Omental fat pad (tissue), 4 donors: ENCODE measurements around the gene MAP4K4. TPM values are rescaled to one million over a fixed set of nuclear protein-coding genes. Genes with fewer than 3 reads are reported as not detected.

ENCODE experiments used
- ATAC-seq: fragments of 150-250 bp; one replicate; pipeline ENCODE4 v1.9.1; 2016; ENCODE audit warnings: mild to moderate bottlenecking, moderate library complexity; ENCODE audit not compliant: low FRiP score
- DNase-seq: peaks from one replicate; pipeline ENCODE4 v3.0.0-alpha.2; 2019; ENCODE audit warnings: low spot score
- CTCF ChIP-seq, 3 donors: fragments of 450-650 bp; IDR thresholded peaks; one replicate each; pipeline ENCODE4 v1.5.1; 2016 to 2017; ENCODE audit warnings: antibody characterized with exemption in 3 of 3, mild to moderate bottlenecking in 3 of 3, moderate library complexity in 2 of 3
- total RNA-seq, 4 donors: library from RNA; depleted of rRNA; stranded (reverse); fragments of >200 nt; gene quantifications; one replicate each; pipeline ENCODE4 v1.1.0, GENCODE V29; 2016

Gene MAP4K4
- total RNA-seq, 4 donors from 2014 or later = 85.9 to 199 (median 110) TPM

- ATAC-seq = no peak
- TF ChIP-seq CTCF (IDR thresholded peaks at IDR 0.05) = no peak
- no peak for DNase-seq
Measured at GRCh38 chr2:101720732-101721131, 23.2 kb downstream of the MAP4K4 start.

GRCh38 chr2:101722864-101723263 is 25.4 kb downstream of the MAP4K4 start:
- no peak for TF ChIP-seq CTCF (IDR thresholded peaks at IDR 0.05)
- no peak for ATAC-seq
- DNase-seq = no peak

- no peak for TF ChIP-seq CTCF (IDR thresholded peaks at IDR 0.05)
- no peak for DNase-seq
- ATAC-seq = no peak
Measured at GRCh38 chr2:101723371-101724124, 26.0 kb downstream of the MAP4K4 start.

GRCh38 chr2:101724125-101724474 is 26.6 kb downstream of the MAP4K4 start:
- TF ChIP-seq CTCF (IDR thresholded peaks at IDR 0.05) = no peak
- ATAC-seq (no peak), DNase-seq (no peak)

- DNase-seq = no peak
- ATAC-seq = no peak
- TF ChIP-seq CTCF (IDR thresholded peaks at IDR 0.05) = no peak
Measured at GRCh38 chr2:101725038-101725437, 27.5 kb downstream of the MAP4K4 start.

- ATAC-seq (no peak), DNase-seq (no peak)
- no peak for TF ChIP-seq CTCF (IDR thresholded peaks at IDR 0.05)
Measured at GRCh38 chr2:101725515-101726192, 28.1 kb downstream of the MAP4K4 start.

GRCh38 chr2:101728865-101729264 is 31.4 kb downstream of the MAP4K4 start:
- DNase-seq = no peak
- ATAC-seq = no peak
- TF ChIP-seq CTCF (IDR thresholded peaks at IDR 0.05) = no peak
